Smooth muscle cell (in vitro differentiated cells): ENCODE results near the gene RAB3IL1. TPM values are rescaled to one million over a fixed set of nuclear protein-coding genes. Genes with fewer than 3 reads are reported as not detected.

ENCODE experiments used
- DNase-seq: peaks from one replicate; lab custom pipeline; 2025; ENCODE audit not compliant: unreplicated experiment; lab: John Stamatoyannopoulos, UW
- H2AFZ ChIP-seq: fragments of 200-600 bp; sonication (generic); 2 replicates; pipeline ENCODE4 v1.6.0; 2016; ENCODE audit warnings: antibody characterized with exemption, low read depth, mild to moderate bottlenecking
- H3F3A ChIP-seq: fragments of 200-600 bp; sonication (generic); 2 replicates; pipeline ENCODE4 v1.6.0; 2017; ENCODE audit warnings: antibody characterized with exemption, low read depth
- H3K27ac ChIP-seq: fragments of 200-600 bp; sonication (generic); 2 replicates; pipeline ENCODE4 v1.5.1; 2016; ENCODE audit warnings: low read depth, mild to moderate bottlenecking
- H3K27me3 ChIP-seq: fragments of 200-600 bp; sonication (generic); 2 replicates; pipeline ENCODE4 v1.6.1; 2016; ENCODE audit warnings: low read depth, mild to moderate bottlenecking
- H3K36me3 ChIP-seq: fragments of 200-600 bp; sonication (generic); 2 replicates; pipeline ENCODE4 v1.5.1; 2016; ENCODE audit warnings: low read depth
- H3K4me1 ChIP-seq: fragments of 200-600 bp; sonication (generic); 2 replicates; pipeline ENCODE4 v1.5.1; 2016; ENCODE audit warnings: low read depth
- H3K4me2 ChIP-seq: fragments of 200-600 bp; sonication (generic); 2 replicates; pipeline ENCODE4 v1.6.0; 2016; ENCODE audit warnings: mild to moderate bottlenecking
- H3K4me3 ChIP-seq: fragments of 200-600 bp; sonication (generic); 2 replicates; pipeline ENCODE4 v1.5.1; 2016; ENCODE audit warnings: mild to moderate bottlenecking
- H3K79me2 ChIP-seq: fragments of 200-600 bp; sonication (generic); 2 replicates; pipeline ENCODE4 v1.6.0; 2016; ENCODE audit warnings: low read depth, mild to moderate bottlenecking
- H3K9ac ChIP-seq: fragments of 200-600 bp; sonication (generic); 2 replicates; pipeline ENCODE4 v1.6.0; 2016; ENCODE audit warnings: low read depth
- H3K9me3 ChIP-seq: fragments of 200-600 bp; sonication (generic); replicated peaks from 2 replicates; pipeline ENCODE4 v1.5.1; 2016; ENCODE audit warnings: low read depth
- H4K20me1 ChIP-seq: fragments of 200-600 bp; sonication (generic); 2 replicates; pipeline ENCODE4 v1.6.0; 2016; ENCODE audit warnings: low read depth
- CTCF ChIP-seq: fragments of 200-600 bp; sonication (generic); IDR thresholded peaks from 2 replicates; pipeline ENCODE4 v1.5.1; 2017; ENCODE audit warnings: borderline replicate concordance, mild to moderate bottlenecking, antibody characterized with exemption; ENCODE audit not compliant: insufficient read depth, poor library complexity, severe bottlenecking
- WGBS: methylation state at CpG from one replicate; pipeline ENCODE4 v1.1.7; 2016; ENCODE audit warnings: low lambda C conversion rate; 5-methylcytosine and 5-hydroxymethylcytosine counted together
- polyA plus RNA-seq: library from polyadenylated mRNA; unstranded; fragments of >200 nt; fragmentation: Nextera tagmentation; extraction: Ambion mirVana; gene quantifications from 2 replicates; pipeline ENCODE4 v1.2.1, GENCODE V29; 2016
- total RNA-seq: library from RNA; depleted of rRNA; stranded (reverse); fragments of >200 nt; gene quantifications from 2 replicates; pipeline ENCODE4 v1.2.3, GENCODE V29; 2014

RAB3IL1 gene
- total and polyA plus RNA-seq, 2 experiments from 2014 or later: 4.9 to 11.6 TPM

GRCh38 chr11:61854206-61854895 is 63.0 kb downstream of the RAB3IL1 start:
- Histone ChIP-seq H3K36me3 (peaks cover 7% of the 10 kb centered on the region), H3K79me2 (no peaks in the 10 kb centered on the region)
- WGBS: 96% methylated on average over 17 of the region's 17 CpGs

GRCh38 chr11:61853698-61854169 is 63.6 kb downstream of the RAB3IL1 start:
- H3K27me3 ChIP-seq: no peaks in the 10 kb centered on the region
- peaks cover 4% of the 10 kb centered on the region for H3F3A ChIP-seq
- no peaks in the 10 kb centered on the region for H3K79me2 ChIP-seq
- peaks cover 6% of the 10 kb centered on the region for H3K36me3 ChIP-seq
- H3K4me3 ChIP-seq: no peak overlapping the region
- H4K20me1 ChIP-seq: peaks cover 89% of the 10 kb centered on the region
- H3K9me3 ChIP-seq: no peaks in the 10 kb centered on the region
- H3K4me2 ChIP-seq: no peak overlapping the region
- H3K9ac ChIP-seq: no peak overlapping the region
- no peak for DNase-seq
- TF ChIP-seq CTCF: no peak
- H3K4me1 ChIP-seq: no peaks in the 10 kb centered on the region
- H2AFZ ChIP-seq: no peak overlapping the region
- 90% methylated on average over 13 of the region's 13 CpGs for WGBS
- no peak overlapping the region for H3K27ac ChIP-seq

More at GRCh38 chr11:61854206-61854895, 63.0 kb downstream of the RAB3IL1 start:
- no peak overlapping the region for H3K4me2 ChIP-seq
- H2AFZ ChIP-seq: no peak overlapping the region
- no peaks in the 10 kb centered on the region for H3K27me3 ChIP-seq
- H3F3A ChIP-seq: peaks cover 4% of the 10 kb centered on the region
- no peaks in the 10 kb centered on the region for H3K9me3 ChIP-seq
- H4K20me1 ChIP-seq: peaks cover 82% of the 10 kb centered on the region
- no peak for TF ChIP-seq CTCF
- H3K4me1 ChIP-seq: no peaks in the 10 kb centered on the region
- no peak for DNase-seq
- no peak overlapping the region for H3K9ac ChIP-seq
- H3K4me3 ChIP-seq: no peak overlapping the region
- no peak overlapping the region for H3K27ac ChIP-seq

- Histone ChIP-seq H3F3A (peaks cover 4% of the 10 kb centered on the region), H3K9ac (no peak overlapping the region), H3K4me1 (no peaks in the 10 kb centered on the region), H3K4me3 (no peak overlapping the region), H2AFZ (no peak overlapping the region), H3K79me2 (no peaks in the 10 kb centered on the region), H3K27ac (no peak overlapping the region), H4K20me1 (peaks cover 91% of the 10 kb centered on the region), H3K36me3 (peaks cover 6% of the 10 kb centered on the region), H3K9me3 (no peaks in the 10 kb centered on the region), H3K27me3 (no peaks in the 10 kb centered on the region), H3K4me2 (no peak overlapping the region)
- no peak for TF ChIP-seq CTCF
- DNase-seq: no peak
- WGBS: 94% methylated on average over 6 of the region's 6 CpGs
Observed at GRCh38 chr11:61851900-61852295, 65.5 kb downstream of the RAB3IL1 start.
